Keratinocyte (primary cell): ENCODE results near the gene ENTPD2.
"Not testable (repeated sequence)": the region's sequence is repeated elsewhere in the genome, so short reads cannot be mapped to it uniquely, and the experiment has no call there.

Experiments
- EZH2 ChIP-seq: IDR thresholded peaks from one replicate; pipeline ENCODE4 v1.6.1; 2012; ENCODE audit warnings: inconsistent platforms, mild to moderate bottlenecking, low read length, moderate library complexity
- TF ChIP-seq, protein P1 (sequence below), 3 experiments: IDR thresholded peaks in 1 of 3; conservative IDR thresholded peaks in 1 of 3; optimal IDR thresholded peaks in 1 of 3; 2 replicates in 2 of 3; 3 replicates in 1 of 3; pipeline versions ENCODE3 to v1.5.1; 2011; ENCODE audit warnings: low read length in 3 of 3, mild to moderate bottlenecking in 3 of 3, moderate library complexity in 2 of 3, control low read depth in 1 of 3, inconsistent platforms in 1 of 3; ENCODE audit not compliant: insufficient read depth in 2 of 3; ENCODE audit errors: extremely low read depth in 1 of 3

DNA sequence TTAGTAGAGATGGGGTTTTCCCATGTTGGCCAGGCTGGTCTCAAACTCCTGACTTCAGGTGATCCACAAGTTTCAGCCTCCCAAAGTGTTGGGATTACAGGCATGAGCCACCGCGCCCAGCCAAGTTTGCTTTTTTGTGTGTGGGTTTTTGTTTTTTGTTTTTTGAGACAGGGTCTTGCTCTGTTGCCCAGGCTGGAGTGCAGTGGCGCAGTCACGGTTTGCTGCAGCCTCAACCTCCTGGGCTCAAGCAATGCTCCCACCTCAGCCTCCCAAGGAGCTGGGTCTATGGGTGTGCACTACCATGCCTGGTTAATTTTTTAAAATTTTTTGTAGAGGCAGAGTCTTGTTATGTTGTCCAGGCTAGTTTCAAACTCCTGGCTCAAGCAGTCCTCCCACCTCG is 20.4 kb downstream of the ENTPD2 start:
- not testable (repeated sequence) for TF ChIP-seq EZH2
- TF ChIP-seq, protein P1, sequence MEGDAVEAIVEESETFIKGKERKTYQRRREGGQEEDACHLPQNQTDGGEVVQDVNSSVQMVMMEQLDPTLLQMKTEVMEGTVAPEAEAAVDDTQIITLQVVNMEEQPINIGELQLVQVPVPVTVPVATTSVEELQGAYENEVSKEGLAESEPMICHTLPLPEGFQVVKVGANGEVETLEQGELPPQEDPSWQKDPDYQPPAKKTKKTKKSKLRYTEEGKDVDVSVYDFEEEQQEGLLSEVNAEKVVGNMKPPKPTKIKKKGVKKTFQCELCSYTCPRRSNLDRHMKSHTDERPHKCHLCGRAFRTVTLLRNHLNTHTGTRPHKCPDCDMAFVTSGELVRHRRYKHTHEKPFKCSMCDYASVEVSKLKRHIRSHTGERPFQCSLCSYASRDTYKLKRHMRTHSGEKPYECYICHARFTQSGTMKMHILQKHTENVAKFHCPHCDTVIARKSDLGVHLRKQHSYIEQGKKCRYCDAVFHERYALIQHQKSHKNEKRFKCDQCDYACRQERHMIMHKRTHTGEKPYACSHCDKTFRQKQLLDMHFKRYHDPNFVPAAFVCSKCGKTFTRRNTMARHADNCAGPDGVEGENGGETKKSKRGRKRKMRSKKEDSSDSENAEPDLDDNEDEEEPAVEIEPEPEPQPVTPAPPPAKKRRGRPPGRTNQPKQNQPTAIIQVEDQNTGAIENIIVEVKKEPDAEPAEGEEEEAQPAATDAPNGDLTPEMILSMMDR (optimal IDR thresholded peaks at IDR 0.05 in 1 of 3, IDR thresholded peaks at IDR 0.05 in 1 of 3, conservative IDR thresholded peaks at IDR 0.05 in 1 of 3; ENCODE audit: extremely low read depth in 1 of 3, insufficient read depth in 2 of 3, low read length in 3 of 3), result not testable (repeated sequence)
